Activated B cell treated with CpG ODN at 0.5 μM for 24 hours (primary cell): ENCODE results near the gene FAM50A. TPM values are rescaled to one million over a fixed set of nuclear protein-coding genes. Genes with fewer than 3 reads are reported as not detected.
A peak's percentile ranks its signal among the peaks of the same experiment; 100 is the strongest.

Experiments
- ATAC-seq: fragments of 200-7000 bp; cut with Tn5 transposase; one replicate; pipeline ENCODE4 v1.10.0; 2021; ENCODE audit warnings: low read depth, mild to moderate bottlenecking, moderate library complexity
- CTCF ChIA-PET: fragments of 350-600 bp; sonication (Branson Sonifier 250); formaldehyde crosslinking; loops from one replicate; lab custom pipeline; 2021; ENCODE audit warnings: antibody characterized with exemption; lab: Charles Lee
- POLR2A ChIA-PET: fragments of 350-600 bp; sonication (Branson Sonifier 250); formaldehyde crosslinking; loops from one replicate; lab custom pipeline; 2021; ENCODE audit warnings: antibody characterized with exemption; lab: Charles Lee
- DNase-seq: peaks from one replicate; pipeline ENCODE4 v3.0.0; 2022
- H3K27ac Mint-ChIP-seq: one replicate; pipeline ENCODE4 v1.8.0; 2020; ENCODE audit warnings: mixed read lengths
- H3K27me3 Mint-ChIP-seq: one replicate; pipeline ENCODE4 v1.8.0; 2021; ENCODE audit warnings: mixed read lengths
- H3K36me3 Mint-ChIP-seq: one replicate; pipeline ENCODE4 v1.8.0; 2021; ENCODE audit warnings: low read depth, mixed read lengths
- H3K4me1 Mint-ChIP-seq: one replicate; pipeline ENCODE4 v1.8.0; 2021; ENCODE audit warnings: mixed read lengths
- H3K4me3 Mint-ChIP-seq: one replicate; pipeline ENCODE4 v1.8.0; 2020; ENCODE audit warnings: mild to moderate bottlenecking, mixed read lengths
- H3K9me3 Mint-ChIP-seq: one replicate; pipeline ENCODE4 v1.8.0; 2020; ENCODE audit warnings: mixed read lengths
- intact Hi-C: fragments of 100-400 bp; cut with micrococcal nuclease; formaldehyde crosslinking; loops from one replicate; pipeline ENCODE4 v1.15.1; 2024
- total RNA-seq: library from RNA; stranded (reverse); gene quantifications from 2 replicates; pipeline ENCODE4 v1.2.3, GENCODE V29; 2022
- TF ChIP-seq, protein P1 (sequence below): fragments of 200-600 bp; IDR thresholded peaks from one replicate; pipeline ENCODE4 v1.8.0; 2022; ENCODE audit warnings: antibody characterized with exemption, mild to moderate bottlenecking

FAM50A gene
- total RNA-seq, 1 donor from 2014 or later = 52.5 TPM

DNA sequence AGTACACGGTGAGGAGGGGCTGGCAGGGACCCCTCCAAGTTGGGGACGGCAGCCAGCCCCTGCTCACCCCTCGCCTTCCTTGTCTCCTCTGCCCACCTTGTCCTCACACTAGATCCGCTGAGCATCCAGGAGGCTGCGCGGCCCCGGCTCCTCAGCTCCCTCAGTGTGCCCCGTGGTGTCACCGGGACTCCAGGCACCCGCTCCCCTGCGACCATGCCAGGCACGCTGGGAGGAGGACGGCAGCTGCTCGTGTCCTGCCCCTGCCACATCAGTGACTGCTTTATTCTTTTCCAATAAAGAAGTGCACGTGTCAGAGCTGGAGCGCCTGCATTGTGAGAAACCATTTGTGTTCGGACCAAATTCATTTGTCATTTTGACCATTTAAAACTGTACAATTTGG is 6.4 kb downstream of the FAM50A start:
- TF ChIP-seq, protein P1, sequence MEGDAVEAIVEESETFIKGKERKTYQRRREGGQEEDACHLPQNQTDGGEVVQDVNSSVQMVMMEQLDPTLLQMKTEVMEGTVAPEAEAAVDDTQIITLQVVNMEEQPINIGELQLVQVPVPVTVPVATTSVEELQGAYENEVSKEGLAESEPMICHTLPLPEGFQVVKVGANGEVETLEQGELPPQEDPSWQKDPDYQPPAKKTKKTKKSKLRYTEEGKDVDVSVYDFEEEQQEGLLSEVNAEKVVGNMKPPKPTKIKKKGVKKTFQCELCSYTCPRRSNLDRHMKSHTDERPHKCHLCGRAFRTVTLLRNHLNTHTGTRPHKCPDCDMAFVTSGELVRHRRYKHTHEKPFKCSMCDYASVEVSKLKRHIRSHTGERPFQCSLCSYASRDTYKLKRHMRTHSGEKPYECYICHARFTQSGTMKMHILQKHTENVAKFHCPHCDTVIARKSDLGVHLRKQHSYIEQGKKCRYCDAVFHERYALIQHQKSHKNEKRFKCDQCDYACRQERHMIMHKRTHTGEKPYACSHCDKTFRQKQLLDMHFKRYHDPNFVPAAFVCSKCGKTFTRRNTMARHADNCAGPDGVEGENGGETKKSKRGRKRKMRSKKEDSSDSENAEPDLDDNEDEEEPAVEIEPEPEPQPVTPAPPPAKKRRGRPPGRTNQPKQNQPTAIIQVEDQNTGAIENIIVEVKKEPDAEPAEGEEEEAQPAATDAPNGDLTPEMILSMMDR = no peak
- intact Hi-C loops = loop anchor here (10.0 kb wide), 1 partner anchor 64 kb away; the partner anchor contains the start of gene FAM3A
- ATAC-seq = no peak
- POLR2A ChIA-PET = interaction anchor here (0.9 kb wide), 1 partner anchor 9 kb away, joined by 3 read pairs; no protein-coding TSS in a partner anchor
- Mint-ChIP-seq H3K27me3 (no peaks in the 10 kb centered on the region), H3K4me1 (no peaks in the 10 kb centered on the region), H3K36me3 (peaks cover 40% of the 10 kb centered on the region), H3K9me3 (no peaks in the 10 kb centered on the region), H3K27ac (no peak overlapping the region), H3K4me3 (no peak overlapping the region)
- no peak for DNase-seq
- CTCF ChIA-PET = no interaction called here

DNA sequence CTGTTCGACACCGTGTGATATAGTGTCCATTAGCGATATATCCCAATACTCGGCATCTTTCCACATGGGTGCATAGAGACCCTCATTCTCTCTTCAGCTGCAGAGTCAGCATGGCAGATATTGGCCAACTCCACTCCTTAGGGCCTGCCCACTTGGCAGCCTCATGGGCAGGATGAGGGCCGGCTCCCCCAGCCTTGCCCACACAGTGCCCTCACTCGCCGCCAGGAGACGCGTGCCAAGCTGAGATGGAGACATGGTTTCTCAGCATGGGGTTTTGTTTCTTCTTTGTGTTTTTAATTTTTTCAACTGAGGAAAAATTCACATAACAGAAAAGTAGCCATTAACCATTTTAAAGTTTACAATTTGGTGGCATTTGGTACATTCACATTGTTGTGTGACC is 8.9 kb downstream of the FAM50A start:
- Mint-ChIP-seq H3K4me1 (peaks cover 5% of the 10 kb centered on the region), H3K27me3 (no peaks in the 10 kb centered on the region), H3K27ac (no peak overlapping the region), H3K36me3 (peaks cover 28% of the 10 kb centered on the region), H3K9me3 (no peaks in the 10 kb centered on the region), H3K4me3 (no peak overlapping the region)
- no peak for DNase-seq
- intact Hi-C loops = loop anchor here (10.0 kb wide), 1 partner anchor 62 kb away; the partner anchor contains the start of gene FAM3A
- TF ChIP-seq, protein P1 = no peak
- ChIA-PET POLR2A (no interaction called here), CTCF (no interaction called here)
- no peak for ATAC-seq

DNA sequence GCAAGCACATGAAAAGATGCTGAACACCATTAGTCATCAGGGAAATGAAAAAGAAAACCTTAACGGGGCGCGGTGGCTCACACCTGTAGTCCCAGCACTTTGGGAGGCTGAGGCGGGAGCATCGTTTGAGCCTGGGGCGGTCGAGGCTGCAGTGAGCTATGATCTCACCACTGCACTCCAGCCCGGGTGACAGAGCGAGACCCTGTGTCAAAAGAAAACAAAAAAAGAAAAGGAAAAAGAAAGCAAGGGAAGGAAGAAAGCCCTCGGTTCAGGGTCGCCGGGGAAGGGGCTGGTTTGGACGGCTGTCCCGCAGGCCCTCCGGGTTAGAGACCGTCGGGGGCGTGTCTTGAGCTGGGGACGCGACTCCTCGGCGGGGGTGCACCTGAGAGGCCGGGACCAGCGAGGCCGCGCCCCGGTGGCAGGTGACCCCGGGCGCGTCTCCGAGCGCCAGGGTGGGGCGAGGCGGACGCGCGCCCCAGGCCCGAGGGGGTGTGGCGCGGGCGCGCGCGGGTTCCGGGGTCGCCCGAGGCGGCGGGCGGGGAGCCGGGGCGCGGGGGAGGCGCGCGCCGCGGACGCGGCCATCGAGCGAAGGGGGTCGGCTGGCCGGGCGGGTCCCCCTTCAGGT is 13.7 kb downstream of the FAM50A start:
- no peaks in the 10 kb centered on the region for H3K27me3 Mint-ChIP-seq
- no peak for DNase-seq
- peak; percentile 70 for ATAC-seq
- no peaks in the 10 kb centered on the region for H3K9me3 Mint-ChIP-seq
- H3K4me3 Mint-ChIP-seq = peak overlapping the region; percentile 93
- H3K36me3 Mint-ChIP-seq = peaks cover 20% of the 10 kb centered on the region
- ChIA-PET CTCF (no interaction called here), POLR2A (interaction anchor here (0.6 to 3.0 kb wide), 12 partner anchors 11 to 70 kb away, joined by 3 to 27 read pairs (median 4); partner anchors contain the start of genes FAM3A, FAM50A, LAGE3 and RPL10)
- intact Hi-C loops = loop anchor here (1.0 to 10.0 kb wide), 5 partner anchors 13 to 57 kb away; partner anchors contain the start of genes FAM3A, FAM50A, GDI1 and SLC10A3
- TF ChIP-seq, protein P1 = no peak
- H3K4me1 Mint-ChIP-seq = peaks cover 14% of the 10 kb centered on the region
- H3K27ac Mint-ChIP-seq = peak overlapping the region; percentile 94

DNA sequence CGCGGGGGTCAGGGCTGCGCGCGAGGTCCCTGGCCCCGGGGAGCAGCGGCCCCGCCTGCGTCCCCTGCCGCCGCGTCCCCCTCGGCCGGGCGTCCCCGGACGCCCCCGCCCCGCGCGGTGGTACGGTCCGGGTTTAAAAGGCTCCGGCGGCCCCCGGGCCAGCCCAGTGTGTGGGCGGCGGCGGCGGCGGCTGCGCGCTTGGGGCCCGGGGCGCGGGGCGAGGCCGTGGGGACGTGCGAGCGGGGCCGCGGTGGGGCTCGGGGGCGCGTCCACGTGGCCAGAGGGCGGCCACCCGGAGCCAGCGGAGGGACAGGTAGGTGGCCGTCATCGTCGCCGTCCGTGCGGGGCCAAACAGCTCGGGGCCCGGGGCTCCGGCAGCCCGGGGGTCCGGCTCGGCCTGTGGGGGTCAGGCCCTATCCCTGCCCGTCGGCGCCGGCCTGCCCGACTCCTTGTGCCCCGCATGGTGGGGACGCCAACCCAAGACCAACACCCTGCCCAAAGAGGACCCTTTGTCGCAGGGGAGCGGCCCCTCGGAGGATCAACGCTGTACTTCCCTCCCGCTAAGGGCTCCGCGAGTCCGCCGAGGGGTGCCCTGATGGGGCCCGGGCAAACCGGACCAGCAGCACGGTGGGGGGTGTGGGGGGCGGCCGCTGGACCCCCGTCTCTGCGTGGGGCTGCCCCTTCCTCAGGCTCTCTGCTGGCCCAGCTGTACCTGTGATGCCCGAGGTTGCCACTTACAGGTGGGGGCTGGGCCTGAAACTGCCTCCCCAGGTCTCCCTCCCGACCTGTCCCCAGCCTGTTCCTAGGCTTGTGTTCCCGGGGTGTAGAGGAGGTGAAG is 14.4 kb downstream of the FAM50A start, which contains the start of gene PLXNA3:
Gene PLXNA3 (plus strand): TSS at position 166 of the 838 bp plus-strand sequence. CDS start 1,903 bp downstream, outside the sequence.
- intact Hi-C loops = loop anchor here (5.0 to 10.0 kb wide), 2 partner anchors 34 to 56 kb away; partner anchors contain the start of genes FAM3A and SLC10A3
- ChIA-PET CTCF (interaction anchor here (0.7 to 1.4 kb wide), 2 partner anchors 69 to 85 kb away, joined by 3 read pairs; no protein-coding TSS in a partner anchor), POLR2A (interaction anchor here (0.6 to 3.0 kb wide), 13 partner anchors 10 to 69 kb away, joined by 3 to 27 read pairs (median 5); partner anchors contain the start of genes ATP6AP1, FAM3A, LAGE3 and RPL10)
- TF ChIP-seq, protein P1 = no peak
- peak within 1 kb of the TSS; percentile 94 for H3K27ac Mint-ChIP-seq
- peaks cover 14% of the 10 kb centered on the region for H3K4me1 Mint-ChIP-seq
- H3K27me3 Mint-ChIP-seq = no peaks in the 10 kb centered on the region
- DNase-seq (peak; percentile 75), ATAC-seq (peak; percentile 84)
- no peaks in the 10 kb centered on the region for H3K9me3 Mint-ChIP-seq
- H3K36me3 Mint-ChIP-seq = peaks cover 19% of the 10 kb centered on the region
- peak within 1 kb of the TSS; percentile 93 for H3K4me3 Mint-ChIP-seq
